ENCODE results near the gene RGS5.

DNA sequence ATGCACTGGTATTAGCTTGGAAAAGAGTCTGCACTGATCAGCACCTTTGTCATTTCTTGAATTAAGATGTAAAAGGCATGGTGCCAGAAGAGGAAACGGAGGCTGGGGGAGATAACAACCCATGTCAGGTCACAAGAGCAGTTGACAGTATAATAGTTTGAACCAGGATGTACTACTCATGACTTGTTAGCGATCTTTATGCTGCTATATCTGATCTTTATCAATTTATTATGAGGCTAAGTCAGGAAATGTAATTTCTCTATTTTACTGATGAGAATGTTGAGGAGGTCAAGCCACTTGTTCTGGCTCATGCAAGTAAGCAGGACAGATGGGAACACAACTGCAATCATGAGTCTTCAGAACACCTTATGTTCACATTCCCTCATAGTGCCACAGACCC, 41.4 kb downstream of the RGS5 start:
- TF ChIP-seq, protein P1, sequence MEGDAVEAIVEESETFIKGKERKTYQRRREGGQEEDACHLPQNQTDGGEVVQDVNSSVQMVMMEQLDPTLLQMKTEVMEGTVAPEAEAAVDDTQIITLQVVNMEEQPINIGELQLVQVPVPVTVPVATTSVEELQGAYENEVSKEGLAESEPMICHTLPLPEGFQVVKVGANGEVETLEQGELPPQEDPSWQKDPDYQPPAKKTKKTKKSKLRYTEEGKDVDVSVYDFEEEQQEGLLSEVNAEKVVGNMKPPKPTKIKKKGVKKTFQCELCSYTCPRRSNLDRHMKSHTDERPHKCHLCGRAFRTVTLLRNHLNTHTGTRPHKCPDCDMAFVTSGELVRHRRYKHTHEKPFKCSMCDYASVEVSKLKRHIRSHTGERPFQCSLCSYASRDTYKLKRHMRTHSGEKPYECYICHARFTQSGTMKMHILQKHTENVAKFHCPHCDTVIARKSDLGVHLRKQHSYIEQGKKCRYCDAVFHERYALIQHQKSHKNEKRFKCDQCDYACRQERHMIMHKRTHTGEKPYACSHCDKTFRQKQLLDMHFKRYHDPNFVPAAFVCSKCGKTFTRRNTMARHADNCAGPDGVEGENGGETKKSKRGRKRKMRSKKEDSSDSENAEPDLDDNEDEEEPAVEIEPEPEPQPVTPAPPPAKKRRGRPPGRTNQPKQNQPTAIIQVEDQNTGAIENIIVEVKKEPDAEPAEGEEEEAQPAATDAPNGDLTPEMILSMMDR (IDR thresholded peaks at IDR 0.05 in 2 of 3, conservative IDR thresholded peaks at IDR 0.05 in 1 of 3; ENCODE audit: borderline replicate concordance in 1 of 3, insufficient read depth in 1 of 3, low read depth in 2 of 3, low read length in 2 of 3): no peak
- TF ChIP-seq EZH2phosphoT487 (IDR thresholded peaks at IDR 0.05; ENCODE audit: borderline replicate concordance): no peak
- no peak for TF ChIP-seq YY1 (IDR thresholded peaks at IDR 0.05; ENCODE audit: extremely low read depth, insufficient replicate concordance, low read depth, low read length)
- TF ChIP-seq POLR2A (IDR thresholded peaks at IDR 0.05; ENCODE audit: borderline replicate concordance, extremely low read depth, insufficient read depth, insufficient read length): no peak
- no peak for TF ChIP-seq EGR1 (IDR thresholded peaks at IDR 0.05; ENCODE audit: low read depth)
- TF ChIP-seq, protein P2, sequence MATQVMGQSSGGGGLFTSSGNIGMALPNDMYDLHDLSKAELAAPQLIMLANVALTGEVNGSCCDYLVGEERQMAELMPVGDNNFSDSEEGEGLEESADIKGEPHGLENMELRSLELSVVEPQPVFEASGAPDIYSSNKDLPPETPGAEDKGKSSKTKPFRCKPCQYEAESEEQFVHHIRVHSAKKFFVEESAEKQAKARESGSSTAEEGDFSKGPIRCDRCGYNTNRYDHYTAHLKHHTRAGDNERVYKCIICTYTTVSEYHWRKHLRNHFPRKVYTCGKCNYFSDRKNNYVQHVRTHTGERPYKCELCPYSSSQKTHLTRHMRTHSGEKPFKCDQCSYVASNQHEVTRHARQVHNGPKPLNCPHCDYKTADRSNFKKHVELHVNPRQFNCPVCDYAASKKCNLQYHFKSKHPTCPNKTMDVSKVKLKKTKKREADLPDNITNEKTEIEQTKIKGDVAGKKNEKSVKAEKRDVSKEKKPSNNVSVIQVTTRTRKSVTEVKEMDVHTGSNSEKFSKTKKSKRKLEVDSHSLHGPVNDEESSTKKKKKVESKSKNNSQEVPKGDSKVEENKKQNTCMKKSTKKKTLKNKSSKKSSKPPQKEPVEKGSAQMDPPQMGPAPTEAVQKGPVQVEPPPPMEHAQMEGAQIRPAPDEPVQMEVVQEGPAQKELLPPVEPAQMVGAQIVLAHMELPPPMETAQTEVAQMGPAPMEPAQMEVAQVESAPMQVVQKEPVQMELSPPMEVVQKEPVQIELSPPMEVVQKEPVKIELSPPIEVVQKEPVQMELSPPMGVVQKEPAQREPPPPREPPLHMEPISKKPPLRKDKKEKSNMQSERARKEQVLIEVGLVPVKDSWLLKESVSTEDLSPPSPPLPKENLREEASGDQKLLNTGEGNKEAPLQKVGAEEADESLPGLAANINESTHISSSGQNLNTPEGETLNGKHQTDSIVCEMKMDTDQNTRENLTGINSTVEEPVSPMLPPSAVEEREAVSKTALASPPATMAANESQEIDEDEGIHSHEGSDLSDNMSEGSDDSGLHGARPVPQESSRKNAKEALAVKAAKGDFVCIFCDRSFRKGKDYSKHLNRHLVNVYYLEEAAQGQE (IDR thresholded peaks at IDR 0.05; ENCODE audit: low read depth): no peak
- TF ChIP-seq EZH2 (IDR thresholded peaks at IDR 0.05): no peak
- TF ChIP-seq, protein P3, sequence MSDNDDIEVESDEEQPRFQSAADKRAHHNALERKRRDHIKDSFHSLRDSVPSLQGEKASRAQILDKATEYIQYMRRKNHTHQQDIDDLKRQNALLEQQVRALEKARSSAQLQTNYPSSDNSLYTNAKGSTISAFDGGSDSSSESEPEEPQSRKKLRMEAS (IDR thresholded peaks at IDR 0.05): no peak
- no peak for TF ChIP-seq FOSL1 (IDR thresholded peaks at IDR 0.05; ENCODE audit: low read depth)
- TF ChIP-seq POLR2AphosphoS5 (IDR thresholded peaks at IDR 0.05; ENCODE audit: low read depth, low read length): no peak

All from HCT116 (cell line).